Caco-2 (cell line): ENCODE measurements around the gene WNT3A. TPM values are rescaled to one million over a fixed set of nuclear protein-coding genes. Genes with fewer than 3 reads are reported as not detected.

ENCODE experiments used
- BruUV-seq: library from RNA; stranded (reverse); fragments of 400-500 nt; replicated peaks from 2 replicates; lab custom pipeline; 2021; lab: Mats Ljungman, UMichigan
- CTCF ChIA-PET: fragments of 300-600 bp; sonication (Branson Sonifier 250); formaldehyde crosslinking; loops from one replicate; lab custom pipeline; 2022; ENCODE audit warnings: antibody characterized with exemption; lab: Charles Lee
- POLR2A ChIA-PET: fragments of 300-600 bp; sonication (Branson Sonifier 250); formaldehyde crosslinking; loops from one replicate; lab custom pipeline; 2022; ENCODE audit warnings: antibody characterized with exemption; lab: Charles Lee
- DNase-seq, 2 experiments: peaks; one replicate each; pipeline versions ENCODE4 v3.0.0 to v3.0.0-alpha.2; 2020 to 2022
- H3K27me3 ChIP-seq: replicated peaks from 2 replicates; pipeline ENCODE4 v1.6.0; 2011; ENCODE audit warnings: low read length; ENCODE audit not compliant: control insufficient read depth, insufficient read depth
- H3K36me3 ChIP-seq: 2 replicates; pipeline ENCODE4 v1.5.1; 2011; ENCODE audit warnings: low read length; ENCODE audit not compliant: control insufficient read depth, insufficient read depth
- H3K4me1 ChIP-seq: fragments of 250-450 bp; sonication (Bioruptor Pico); 2 replicates; pipeline ENCODE4 v1.5.1; 2020; ENCODE audit warnings: mild to moderate bottlenecking
- H3K4me3 ChIP-seq: 2 replicates; pipeline ENCODE4 v1.5.1; 2011; ENCODE audit warnings: low read depth, mild to moderate bottlenecking, control low read depth, low read length
- H3K9me3 ChIP-seq: fragments of 250-450 bp; sonication (Bioruptor Pico); 2 replicates; pipeline ENCODE4 v1.5.1; 2020; ENCODE audit warnings: mild to moderate bottlenecking, moderate library complexity
- H3K27ac Mint-ChIP-seq: one replicate; pipeline ENCODE4 v1.8.0; 2022; ENCODE audit warnings: mixed read lengths; ENCODE audit not compliant: unreplicated experiment
- H3K27me3 Mint-ChIP-seq: one replicate; pipeline ENCODE4 v1.8.0; 2022; ENCODE audit warnings: mixed read lengths; ENCODE audit not compliant: insufficient read depth, unreplicated experiment
- H3K36me3 Mint-ChIP-seq: one replicate; pipeline ENCODE4 v1.8.0; 2022; ENCODE audit warnings: mild to moderate bottlenecking, mixed read lengths; ENCODE audit not compliant: insufficient read depth, unreplicated experiment
- H3K4me1 Mint-ChIP-seq: one replicate; pipeline ENCODE4 v1.8.0; 2022; ENCODE audit warnings: low read depth, mixed read lengths; ENCODE audit not compliant: unreplicated experiment
- H3K4me3 Mint-ChIP-seq: one replicate; pipeline ENCODE4 v1.8.0; 2022; ENCODE audit warnings: mild to moderate bottlenecking, moderate library complexity, mixed read lengths; ENCODE audit not compliant: unreplicated experiment
- H3K9me3 Mint-ChIP-seq: one replicate; pipeline ENCODE4 v1.8.0; 2022; ENCODE audit warnings: mixed read lengths; ENCODE audit not compliant: unreplicated experiment
- CTCF ChIP-seq, 2 experiments: fragments of 200-600 bp in 1 of 2; IDR thresholded peaks; 1 replicate in 1 of 2; 2 replicates in 1 of 2; pipeline versions ENCODE4 v1.5.1 to v1.8.0; 2011 to 2022; ENCODE audit warnings: antibody characterized with exemption in 1 of 2, control low read depth in 1 of 2, inconsistent platforms in 1 of 2, low read depth in 1 of 2, low read length in 1 of 2, mild to moderate bottlenecking in 1 of 2, moderate library complexity in 1 of 2; ENCODE audit not compliant: insufficient read depth in 1 of 2, severe bottlenecking in 1 of 2, unreplicated experiment in 1 of 2
- intact Hi-C: fragments of 100-400 bp; cut with micrococcal nuclease; formaldehyde crosslinking; loops from one replicate; pipeline ENCODE4 v1.10.0; 2022; ENCODE audit not compliant: unreplicated experiment
- total RNA-seq: library from RNA; stranded (reverse); gene quantifications from 2 replicates; pipeline ENCODE4 v1.2.3, GENCODE V29; 2022

WNT3A gene
- total RNA-seq, 1 experiment from 2014 or later: 0.09 TPM

GRCh38 chr1:228007801-228008341 is 1.1 kb downstream of the WNT3A start:
- Histone ChIP-seq H3K4me3 (no peak overlapping the region), H3K4me1 (0 out of 2 replicates have a peak, but pooled peaks cover 4% of the 10 kb centered on the region), H3K27me3 (no peaks in the 10 kb centered on the region; the same call in none of the 2 replicates), H3K36me3 (no peaks in the 10 kb centered on the region), H3K9me3 (no peaks in the 10 kb centered on the region)
- BruUV-seq: no TSS peak
- Mint-ChIP-seq H3K4me3 (peak overlapping the region; percentile 51), H3K9me3 (no peaks in the 10 kb centered on the region), H3K36me3 (no peaks in the 10 kb centered on the region), H3K4me1 (no peaks in the 10 kb centered on the region), H3K27me3 (peaks cover 28% of the 10 kb centered on the region), H3K27ac (no peak overlapping the region)
- ChIA-PET POLR2A (no interaction called here), CTCF (no interaction called here)
- TF ChIP-seq CTCF (IDR thresholded peaks at IDR 0.05; ENCODE audit: insufficient read depth in 1 of 2, low read depth in 1 of 2, low read length in 1 of 2, severe bottlenecking in 1 of 2, unreplicated experiment in 1 of 2): no peak
- intact Hi-C loops: no loop called here
- DNase-seq: no peak

- no TSS peak for BruUV-seq
- ChIA-PET POLR2A (no interaction called here), CTCF (no interaction called here)
- Histone ChIP-seq H3K27me3 (no peaks in the 10 kb centered on the region; the same call in none of the 2 replicates), H3K4me1 (0 out of 2 replicates have a peak, but pooled peaks cover 4% of the 10 kb centered on the region), H3K4me3 (no peak overlapping the region), H3K36me3 (no peaks in the 10 kb centered on the region), H3K9me3 (no peaks in the 10 kb centered on the region)
- intact Hi-C loops: no loop called here
- no peak for TF ChIP-seq CTCF (IDR thresholded peaks at IDR 0.05; ENCODE audit: insufficient read depth in 1 of 2, low read depth in 1 of 2, low read length in 1 of 2, severe bottlenecking in 1 of 2, unreplicated experiment in 1 of 2)
- H3K4me1 Mint-ChIP-seq: no peaks in the 10 kb centered on the region
- no peak for DNase-seq
- H3K36me3 Mint-ChIP-seq: no peaks in the 10 kb centered on the region
- H3K27ac Mint-ChIP-seq: no peak overlapping the region
- no peak overlapping the region for H3K4me3 Mint-ChIP-seq
- peaks cover 31% of the 10 kb centered on the region for H3K27me3 Mint-ChIP-seq
- H3K9me3 Mint-ChIP-seq: no peaks in the 10 kb centered on the region
Measured at GRCh38 chr1:228008391-228009115, 1.8 kb downstream of the WNT3A start.

- CTCF ChIA-PET: no interaction called here
- H3K9me3 Mint-ChIP-seq: no peaks in the 10 kb centered on the region
- no peak overlapping the region for H3K4me3 Mint-ChIP-seq
- Histone ChIP-seq H3K4me3 (no peak overlapping the region), H3K36me3 (no peaks in the 10 kb centered on the region), H3K27me3 (no peaks in the 10 kb centered on the region; the same call in none of the 2 replicates), H3K9me3 (no peaks in the 10 kb centered on the region), H3K4me1 (0 out of 2 replicates have a peak, but pooled peaks cover 4% of the 10 kb centered on the region)
- H3K36me3 Mint-ChIP-seq: no peaks in the 10 kb centered on the region
- DNase-seq: no peak
- peaks cover 31% of the 10 kb centered on the region for H3K27me3 Mint-ChIP-seq
- POLR2A ChIA-PET: no interaction called here
- TF ChIP-seq CTCF (IDR thresholded peaks at IDR 0.05; ENCODE audit: insufficient read depth in 1 of 2, low read depth in 1 of 2, low read length in 1 of 2, severe bottlenecking in 1 of 2, unreplicated experiment in 1 of 2): no peak
- intact Hi-C loops: no loop called here
- no peak overlapping the region for H3K27ac Mint-ChIP-seq
- BruUV-seq: no TSS peak
- no peaks in the 10 kb centered on the region for H3K4me1 Mint-ChIP-seq
Measured at GRCh38 chr1:228009116-228009827, 2.5 kb downstream of the WNT3A start.
